Panc1 (cell line): ENCODE results near the gene ITM2B. TPM values are rescaled to one million over a fixed set of nuclear protein-coding genes. Genes with fewer than 3 reads are reported as not detected.

Experiments used
- ATAC-seq: fragments of 200-7000 bp; cut with Tn5 transposase; 2 replicates; pipeline ENCODE4 v1.9.1; 2020; ENCODE audit warnings: mild to moderate bottlenecking, moderate library complexity
- BruUV-seq: library from RNA; stranded (reverse); fragments of 400-500 nt; replicated peaks from 2 replicates; lab custom pipeline; 2021; lab: Mats Ljungman, UMichigan
- CTCF ChIA-PET: fragments of 300-600 bp; sonication (Branson Sonifier 250); formaldehyde crosslinking; loops from one replicate; lab custom pipeline; 2022; ENCODE audit warnings: antibody characterized with exemption; lab: Charles Lee
- POLR2A ChIA-PET: fragments of 300-600 bp; sonication (Branson Sonifier 250); formaldehyde crosslinking; loops from one replicate; lab custom pipeline; 2022; ENCODE audit warnings: antibody characterized with exemption; lab: Charles Lee
- DNase-seq: peaks from one replicate; pipeline ENCODE4 v3.0.0-alpha.2; 2010; ENCODE audit warnings: low read depth, low spot score
- H3K27ac ChIP-seq: 2 replicates; pipeline ENCODE4 v1.5.1; 2011; ENCODE audit warnings: mild to moderate bottlenecking, low read length, inconsistent platforms
- H3K27me3 ChIP-seq: fragments of 200-500 bp; sonication (Bioruptor generic); 2 replicates; pipeline ENCODE4 v1.6.0; 2014; ENCODE audit warnings: low read length, inconsistent platforms; ENCODE audit not compliant: control insufficient read depth, insufficient read depth
- H3K36me3 ChIP-seq: fragments of 200-500 bp; sonication (Bioruptor generic); 2 replicates; pipeline ENCODE4 v1.5.1; 2014; ENCODE audit warnings: inconsistent platforms, mild to moderate bottlenecking, low read length, moderate library complexity; ENCODE audit not compliant: control insufficient read depth, insufficient read depth
- H3K4me1 ChIP-seq: 2 replicates; pipeline ENCODE4 v1.5.1; 2011; ENCODE audit warnings: inconsistent platforms, mild to moderate bottlenecking, low read length, moderate library complexity; ENCODE audit not compliant: control insufficient read depth, insufficient read depth
- H3K4me3 ChIP-seq, 2 experiments: 2 replicates each; pipeline ENCODE4 v1.5.1; 2011 to 2012; ENCODE audit warnings: low read depth in 2 of 2, low read length in 2 of 2, mild to moderate bottlenecking in 2 of 2, inconsistent platforms in 1 of 2, moderate library complexity in 1 of 2
- H3K9me3 ChIP-seq: fragments of 200-500 bp; sonication (Bioruptor generic); 2 replicates; pipeline ENCODE4 v1.5.1; 2014; ENCODE audit warnings: low read depth, mild to moderate bottlenecking, inconsistent platforms, low read length, moderate library complexity; ENCODE audit not compliant: control insufficient read depth, insufficient read depth
- POLR2AphosphoS5 ChIP-seq: IDR thresholded peaks from 2 replicates; pipeline ENCODE4 v1.6.1; 2012; ENCODE audit warnings: mild to moderate bottlenecking, low read depth, low read length, moderate library complexity
- REST ChIP-seq, 2 experiments: IDR thresholded peaks; 2 replicates each; pipeline ENCODE4 v1.6.1; 2011 to 2012; ENCODE audit warnings: low read depth in 2 of 2, control low read depth in 1 of 2, low read length in 1 of 2, mild to moderate bottlenecking in 1 of 2, moderate library complexity in 1 of 2; ENCODE audit not compliant: insufficient read depth in 1 of 2
- SIN3A ChIP-seq: IDR thresholded peaks from 2 replicates; pipeline ENCODE4 v1.6.1; 2012; ENCODE audit warnings: low read depth, mild to moderate bottlenecking, low read length, moderate library complexity, borderline replicate concordance; ENCODE audit not compliant: insufficient read depth
- TCF7L2 ChIP-seq: IDR thresholded peaks from 2 replicates; pipeline ENCODE4 v1.6.1; 2011; ENCODE audit warnings: mild to moderate bottlenecking, low read depth, low read length, inconsistent platforms
- in situ Hi-C: cut with HindIII; loops from 2 replicates; pipeline ENCODE4 v1.10.0; 2016; ENCODE audit warnings: low sequenced_read_pairs, low pct_unique_long_range_greater_than_20kb
- intact Hi-C: fragments of 100-400 bp; cut with micrococcal nuclease; formaldehyde crosslinking; loops from one replicate; pipeline ENCODE4 v1.10.0; 2022; ENCODE audit not compliant: unreplicated experiment
- total RNA-seq: library from RNA; stranded (reverse); gene quantifications from one replicate; pipeline ENCODE4 v1.2.1, GENCODE V29; 2021; ENCODE audit not compliant: unreplicated experiment
- TF ChIP-seq, protein P1 (sequence below): fragments of 450-650 bp; IDR thresholded peaks from 2 replicates; pipeline ENCODE4 v1.5.1; 2017; ENCODE audit warnings: mild to moderate bottlenecking

The ITM2B gene
- total RNA-seq, 1 experiment from 2014 or later, result 156 TPM

DNA sequence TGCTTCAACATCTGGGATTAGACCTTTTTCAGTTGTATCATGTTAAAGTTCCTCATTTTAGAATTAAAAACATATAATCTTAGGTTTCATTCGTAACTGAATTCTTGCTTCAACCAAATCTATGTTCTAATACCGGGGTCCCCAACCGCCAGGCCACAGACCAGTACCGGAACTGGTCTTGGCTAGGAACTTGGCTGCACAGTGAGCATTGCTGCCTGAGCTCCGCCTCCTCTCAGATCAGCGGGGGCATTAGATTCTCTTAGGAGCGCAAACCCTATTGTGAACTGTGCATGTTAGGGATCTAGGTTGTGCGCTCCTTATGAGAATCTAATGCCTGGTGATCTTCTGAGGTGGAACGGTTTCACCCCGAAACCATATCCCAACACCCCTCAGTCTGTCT, 19.2 kb downstream of the ITM2B start:
- no peak for DNase-seq
- ChIA-PET POLR2A (no interaction called here), CTCF (no interaction called here)
- H3K9me3 ChIP-seq, result no peaks in the 10 kb centered on the region
- no peak overlapping the region for H3K27ac ChIP-seq
- peaks cover under 1% of the 10 kb centered on the region; the same call in 1 of the 2 replicates for H3K36me3 ChIP-seq
- ATAC-seq, result no peak
- BruUV-seq, result no TSS peak
- no peak overlapping the region for H3K4me3 ChIP-seq
- in situ Hi-C loops (no loop called here), intact Hi-C loops (no loop called here)
- H3K4me1 ChIP-seq, result no peaks in the 10 kb centered on the region
- no peaks in the 10 kb centered on the region for H3K27me3 ChIP-seq
- TF ChIP-seq REST (IDR thresholded peaks at IDR 0.05; ENCODE audit: insufficient read depth in 1 of 2, low read depth in 2 of 2, low read length in 1 of 2), result no peak
- TF ChIP-seq, protein P1, sequence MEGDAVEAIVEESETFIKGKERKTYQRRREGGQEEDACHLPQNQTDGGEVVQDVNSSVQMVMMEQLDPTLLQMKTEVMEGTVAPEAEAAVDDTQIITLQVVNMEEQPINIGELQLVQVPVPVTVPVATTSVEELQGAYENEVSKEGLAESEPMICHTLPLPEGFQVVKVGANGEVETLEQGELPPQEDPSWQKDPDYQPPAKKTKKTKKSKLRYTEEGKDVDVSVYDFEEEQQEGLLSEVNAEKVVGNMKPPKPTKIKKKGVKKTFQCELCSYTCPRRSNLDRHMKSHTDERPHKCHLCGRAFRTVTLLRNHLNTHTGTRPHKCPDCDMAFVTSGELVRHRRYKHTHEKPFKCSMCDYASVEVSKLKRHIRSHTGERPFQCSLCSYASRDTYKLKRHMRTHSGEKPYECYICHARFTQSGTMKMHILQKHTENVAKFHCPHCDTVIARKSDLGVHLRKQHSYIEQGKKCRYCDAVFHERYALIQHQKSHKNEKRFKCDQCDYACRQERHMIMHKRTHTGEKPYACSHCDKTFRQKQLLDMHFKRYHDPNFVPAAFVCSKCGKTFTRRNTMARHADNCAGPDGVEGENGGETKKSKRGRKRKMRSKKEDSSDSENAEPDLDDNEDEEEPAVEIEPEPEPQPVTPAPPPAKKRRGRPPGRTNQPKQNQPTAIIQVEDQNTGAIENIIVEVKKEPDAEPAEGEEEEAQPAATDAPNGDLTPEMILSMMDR, result no peak
- TF ChIP-seq TCF7L2, result no peak
- TF ChIP-seq POLR2AphosphoS5, result no peak
- TF ChIP-seq SIN3A, result no peak

GRCh38 chr13:48253849-48254248, 20.8 kb downstream of the ITM2B start:
- TF ChIP-seq REST (IDR thresholded peaks at IDR 0.05; ENCODE audit: insufficient read depth in 1 of 2, low read depth in 2 of 2, low read length in 1 of 2) (no peak), SIN3A (no peak), TCF7L2 (no peak), POLR2AphosphoS5 (no peak)
- Histone ChIP-seq H3K36me3 (peaks cover 7% of the 10 kb centered on the region), H3K4me3 (no peak overlapping the region), H3K4me1 (no peaks in the 10 kb centered on the region), H3K27ac (no peak overlapping the region), H3K9me3 (no peaks in the 10 kb centered on the region), H3K27me3 (no peaks in the 10 kb centered on the region)
- intact Hi-C loops, result no loop called here
- ChIA-PET CTCF (no interaction called here), POLR2A (interaction anchor here (0.7 kb wide), 1 partner anchor 18 kb away, joined by 5 read pairs; no protein-coding TSS in a partner anchor)
- BruUV-seq, result no TSS peak
- no peak for ATAC-seq
- in situ Hi-C loops, result no loop called here
- no peak for DNase-seq
